Upper lobe of right lung (tissue), 1 donor: ENCODE data around the gene CAPZA1. TPM values are rescaled to one million over a fixed set of nuclear protein-coding genes. Genes with fewer than 3 reads are reported as not detected.

Experiments used
- ATAC-seq: fragments of 200-7000 bp; cut with Tn5 transposase; one replicate; pipeline ENCODE4 v1.9.1; 2020; ENCODE audit warnings: mild to moderate bottlenecking, moderate library complexity
- DNase-seq: peaks from one replicate; pipeline ENCODE4 v3.0.0-alpha.2; 2020
- H3K27ac ChIP-seq: fragments of 200-600 bp; one replicate; pipeline ENCODE4 v1.8.0; 2022
- H3K27me3 ChIP-seq: fragments of 200-600 bp; one replicate; pipeline ENCODE4 v1.8.0; 2022; ENCODE audit warnings: mild to moderate bottlenecking
- H3K36me3 ChIP-seq: fragments of 200-600 bp; one replicate; pipeline ENCODE4 v1.8.0; 2022
- H3K4me1 ChIP-seq: fragments of 200-600 bp; one replicate; pipeline ENCODE4 v1.8.0; 2022
- H3K4me3 ChIP-seq: fragments of 200-600 bp; one replicate; pipeline ENCODE4 v1.8.0; 2022; ENCODE audit warnings: mild to moderate bottlenecking
- H3K9me3 ChIP-seq: fragments of 200-600 bp; one replicate; pipeline ENCODE4 v1.8.0; 2022
- intact Hi-C: fragments of 100-400 bp; cut with DNase I; formaldehyde crosslinking; loops from one replicate; pipeline ENCODE4 v1.11.0; 2022
- total RNA-seq: library from RNA; stranded (reverse); fragmentation: NEBNext Ultra II Directional; extraction: Animal tissue kit (Norgen Biotek cat#: 25700); gene quantifications from one replicate; pipeline ENCODE4 v1.2.1, GENCODE V29; 2021
- TF ChIP-seq, protein P1 (sequence below): fragments of 200-600 bp; IDR thresholded peaks from one replicate; pipeline ENCODE4 v1.8.0; 2022; ENCODE audit warnings: antibody characterized with exemption
- donor health status: DM: no; HTN: yes; CAD: no; lungs with severe emphysema.

Gene CAPZA1
- total RNA-seq, 1 donor from 2014 or later: 123 TPM

DNA sequence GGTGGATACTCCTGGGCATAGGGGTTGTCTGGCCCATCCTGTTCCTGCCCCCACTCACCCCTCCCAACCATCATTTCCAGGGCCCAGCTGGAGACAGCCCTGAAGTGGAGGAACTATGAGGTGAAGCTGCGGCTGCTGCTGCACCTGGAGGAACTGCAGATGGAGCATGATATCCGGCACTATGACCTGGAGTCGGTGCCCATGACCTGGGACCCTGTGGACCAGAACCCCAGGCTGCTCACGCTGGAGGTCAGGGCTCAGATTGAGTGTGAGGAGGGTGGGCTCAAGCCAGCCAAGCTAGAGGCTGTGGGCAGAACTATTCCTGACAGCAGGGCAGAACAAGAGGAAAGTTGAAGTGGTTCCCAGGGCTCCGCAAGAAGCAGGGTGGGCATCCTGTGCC, 73.0 kb downstream of the CAPZA1 start:
- TF ChIP-seq, protein P1, sequence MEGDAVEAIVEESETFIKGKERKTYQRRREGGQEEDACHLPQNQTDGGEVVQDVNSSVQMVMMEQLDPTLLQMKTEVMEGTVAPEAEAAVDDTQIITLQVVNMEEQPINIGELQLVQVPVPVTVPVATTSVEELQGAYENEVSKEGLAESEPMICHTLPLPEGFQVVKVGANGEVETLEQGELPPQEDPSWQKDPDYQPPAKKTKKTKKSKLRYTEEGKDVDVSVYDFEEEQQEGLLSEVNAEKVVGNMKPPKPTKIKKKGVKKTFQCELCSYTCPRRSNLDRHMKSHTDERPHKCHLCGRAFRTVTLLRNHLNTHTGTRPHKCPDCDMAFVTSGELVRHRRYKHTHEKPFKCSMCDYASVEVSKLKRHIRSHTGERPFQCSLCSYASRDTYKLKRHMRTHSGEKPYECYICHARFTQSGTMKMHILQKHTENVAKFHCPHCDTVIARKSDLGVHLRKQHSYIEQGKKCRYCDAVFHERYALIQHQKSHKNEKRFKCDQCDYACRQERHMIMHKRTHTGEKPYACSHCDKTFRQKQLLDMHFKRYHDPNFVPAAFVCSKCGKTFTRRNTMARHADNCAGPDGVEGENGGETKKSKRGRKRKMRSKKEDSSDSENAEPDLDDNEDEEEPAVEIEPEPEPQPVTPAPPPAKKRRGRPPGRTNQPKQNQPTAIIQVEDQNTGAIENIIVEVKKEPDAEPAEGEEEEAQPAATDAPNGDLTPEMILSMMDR: no peak
- Histone ChIP-seq H3K36me3 (peaks cover 79% of the 10 kb centered on the region), H3K27ac (no peak overlapping the region), H3K4me3 (no peak overlapping the region), H3K9me3 (no peaks in the 10 kb centered on the region), H3K27me3 (no peaks in the 10 kb centered on the region), H3K4me1 (no peaks in the 10 kb centered on the region)
- DNase-seq (no peak), ATAC-seq (no peak)
- intact Hi-C loops: no loop called here

DNA sequence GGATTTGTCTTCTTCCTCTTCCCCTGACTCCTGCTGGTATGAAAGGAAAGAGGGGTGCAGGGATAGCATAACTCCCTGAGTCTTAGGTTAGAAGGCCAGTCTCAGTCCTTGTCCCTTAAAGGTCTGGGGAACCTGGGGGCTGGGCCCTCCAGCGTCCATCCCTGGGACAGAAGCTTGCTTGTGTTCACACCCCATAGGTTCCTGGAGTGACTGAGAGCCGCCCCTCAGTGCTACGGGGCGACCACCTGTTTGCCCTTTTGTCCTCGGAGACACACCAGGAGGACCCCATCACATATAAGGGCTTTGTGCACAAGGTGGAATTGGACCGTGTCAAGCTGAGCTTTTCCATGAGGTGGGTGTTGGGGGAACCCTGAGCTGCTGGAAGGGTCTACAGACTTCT, 74.2 kb downstream of the CAPZA1 start:
- H3K36me3 ChIP-seq: peaks cover 90% of the 10 kb centered on the region
- DNase-seq: no peak
- ATAC-seq: no peak
- no peaks in the 10 kb centered on the region for H3K9me3 ChIP-seq
- H3K4me3 ChIP-seq: no peak overlapping the region
- H3K27me3 ChIP-seq: no peaks in the 10 kb centered on the region
- H3K27ac ChIP-seq: no peak overlapping the region
- intact Hi-C loops: no loop called here
- TF ChIP-seq, protein P1: no peak
- H3K4me1 ChIP-seq: peaks cover 6% of the 10 kb centered on the region

- intact Hi-C loops: no loop called here
- ATAC-seq: no peak
Observed at GRCh38 chr1:112694363-112694929, 74.8 kb downstream of the CAPZA1 start.

DNA sequence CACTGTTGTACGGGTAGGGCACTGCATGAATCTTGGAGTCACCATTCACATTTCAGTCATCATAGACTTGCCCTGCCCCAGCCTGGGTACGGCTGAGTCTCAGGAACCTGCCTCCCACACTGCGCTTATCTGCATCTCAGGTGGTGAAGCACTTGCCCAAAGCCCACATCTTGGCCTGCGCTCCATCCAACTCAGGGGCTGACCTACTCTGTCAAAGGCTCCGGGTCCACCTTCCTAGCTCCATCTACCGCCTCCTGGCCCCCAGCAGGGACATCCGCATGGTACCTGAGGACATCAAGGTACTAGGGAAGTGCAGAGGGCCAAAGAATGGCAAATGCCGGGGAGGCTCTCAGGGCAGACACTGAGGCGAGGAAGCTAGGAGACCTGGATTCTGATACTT, 75.6 kb downstream of the CAPZA1 start:
- intact Hi-C loops: no loop called here
- no peak for ATAC-seq
- peaks cover 20% of the 10 kb centered on the region for H3K4me1 ChIP-seq
- no peak overlapping the region for H3K27ac ChIP-seq
- TF ChIP-seq, protein P1: no peak
- DNase-seq: no peak
- no peaks in the 10 kb centered on the region for H3K27me3 ChIP-seq
- no peak overlapping the region for H3K4me3 ChIP-seq
- peaks cover 81% of the 10 kb centered on the region for H3K36me3 ChIP-seq
- no peaks in the 10 kb centered on the region for H3K9me3 ChIP-seq

More at GRCh38 chr1:112694363-112694929, 74.8 kb downstream of the CAPZA1 start:
- H3K27me3 ChIP-seq: no peaks in the 10 kb centered on the region
- H3K36me3 ChIP-seq: peaks cover 86% of the 10 kb centered on the region
- TF ChIP-seq, protein P1: no peak
- DNase-seq: no peak
- H3K4me3 ChIP-seq: no peak overlapping the region
- H3K9me3 ChIP-seq: no peaks in the 10 kb centered on the region
- no peak overlapping the region for H3K27ac ChIP-seq
- H3K4me1 ChIP-seq: peaks cover 12% of the 10 kb centered on the region

GRCh38 chr1:112696578-112697314, 77.1 kb downstream of the CAPZA1 start:
- Histone ChIP-seq H3K36me3 (peaks cover 68% of the 10 kb centered on the region), H3K27ac (no peak overlapping the region), H3K27me3 (no peaks in the 10 kb centered on the region), H3K4me1 (peaks cover 35% of the 10 kb centered on the region), H3K4me3 (no peak overlapping the region), H3K9me3 (no peaks in the 10 kb centered on the region)
- intact Hi-C loops: no loop called here
- ATAC-seq: no peak
- TF ChIP-seq, protein P1: no peak
- DNase-seq: no peak
